CD4-positive, alpha-beta T cell (primary cell): Measurements from ENCODE around the gene OPN3. TPM values are rescaled to one million over a fixed set of nuclear protein-coding genes. Genes with fewer than 3 reads are reported as not detected.

Source experiments
- ATAC-seq: fragments of 200-7000 bp; cut with Tn5 transposase; one replicate; pipeline ENCODE4 v1.10.0; 2022; ENCODE audit warnings: mild to moderate bottlenecking; ENCODE audit not compliant: poor library complexity
- CTCF ChIA-PET: fragments of 350-600 bp; sonication (Branson Sonifier 250); formaldehyde crosslinking; loops from one replicate; lab custom pipeline; 2021; ENCODE audit warnings: antibody characterized with exemption, inconsistent platforms; lab: Charles Lee
- POLR2A ChIA-PET: fragments of 350-600 bp; sonication (Branson Sonifier 250); formaldehyde crosslinking; loops from one replicate; lab custom pipeline; 2021; ENCODE audit warnings: antibody characterized with exemption, inconsistent platforms; lab: Charles Lee
- DNase-seq, 14 experiments: peaks; one replicate each; pipeline ENCODE4 v3.0.0-alpha.2; 2013 to 2020; ENCODE audit warnings: mixed read lengths in 2 of 14
- H3K27ac ChIP-seq, 2 donors: one replicate each; pipeline versions ENCODE4 v1.5.1 to v1.7.0; 2013; ENCODE audit warnings: low read length in 2 of 2, low read depth in 1 of 2, mild to moderate bottlenecking in 1 of 2
- H3K27me3 ChIP-seq, 2 experiments: 1 replicate in 1 of 2; 2 replicates in 1 of 2; pipeline versions ENCODE4 v1.6.1 to v1.7.0; 2013; ENCODE audit warnings: low read length in 2 of 2, control low read depth in 1 of 2, mild to moderate bottlenecking in 1 of 2, moderate library complexity in 1 of 2; ENCODE audit not compliant: insufficient read depth in 2 of 2, control insufficient read depth in 1 of 2
- H3K36me3 ChIP-seq: one replicate; pipeline ENCODE4 v1.6.1; 2013; ENCODE audit warnings: low read length, control low read depth; ENCODE audit not compliant: insufficient read depth
- H3K4me1 ChIP-seq: one replicate; pipeline ENCODE4 v1.6.1; 2013; ENCODE audit warnings: low read length, control low read depth; ENCODE audit not compliant: insufficient read depth
- H3K4me3 ChIP-seq: one replicate; pipeline ENCODE4 v1.5.1; 2013; ENCODE audit warnings: mild to moderate bottlenecking, low read length, moderate library complexity
- H3K9me3 ChIP-seq, 2 experiments: 1 replicate in 1 of 2; 2 replicates in 1 of 2; pipeline versions ENCODE4 v1.6.1 to v1.7.0; 2013; ENCODE audit warnings: low read length in 2 of 2, mild to moderate bottlenecking in 2 of 2, control low read depth in 1 of 2, moderate library complexity in 1 of 2; ENCODE audit not compliant: control insufficient read depth in 1 of 2, insufficient read depth in 1 of 2
- H3K27ac Mint-ChIP-seq: one replicate; pipeline ENCODE4 v1.8.0; 2020; ENCODE audit warnings: mixed read lengths
- H3K27me3 Mint-ChIP-seq: one replicate; pipeline ENCODE4 v1.8.0; 2021; ENCODE audit warnings: mixed read lengths
- H3K36me3 Mint-ChIP-seq: one replicate; pipeline ENCODE4 v1.8.0; 2021; ENCODE audit warnings: low read depth, mixed read lengths
- H3K4me1 Mint-ChIP-seq: one replicate; pipeline ENCODE4 v1.8.0; 2021; ENCODE audit warnings: low read depth, mixed read lengths
- H3K4me3 Mint-ChIP-seq: one replicate; pipeline ENCODE4 v1.8.0; 2020; ENCODE audit warnings: mild to moderate bottlenecking, mixed read lengths
- H3K9me3 Mint-ChIP-seq: one replicate; pipeline ENCODE4 v1.8.0; 2020; ENCODE audit warnings: mixed read lengths
- CTCF ChIP-seq: fragments of 200-600 bp; IDR thresholded peaks from one replicate; pipeline ENCODE4 v1.8.0; 2022; ENCODE audit warnings: antibody characterized with exemption, mild to moderate bottlenecking
- intact Hi-C, 2 experiments: fragments of 100-400 bp; cut with DNase I in 1 of 2; cut with micrococcal nuclease in 1 of 2; formaldehyde crosslinking; loops; one replicate each; pipeline versions ENCODE4 v1.15.1 to v1.9.0; 2023 to 2025; cut with DNase I, micrococcal nuclease
- total RNA-seq, 174 experiments: library from RNA in 2 of 174; stranded (reverse) in 2 of 174; gene quantifications; one replicate each; pipeline ENCODE4 v1.2.3 and lab custom pipeline; 2021 to 2026

The OPN3 gene
- total RNA-seq, 2 experiments from 2014 or later = 1.9 to 2.3 TPM

- Histone ChIP-seq H3K36me3 (no peaks in the 10 kb centered on the region), H3K27me3 (no peaks in the 10 kb centered on the region), H3K4me3 (no peak overlapping the region), H3K27ac (no peak overlapping the region), H3K4me1 (no peaks in the 10 kb centered on the region), H3K9me3 (no peaks in the 10 kb centered on the region)
- ATAC-seq (no peak), DNase-seq (no peak)
- ChIA-PET CTCF (no interaction called here), POLR2A (no interaction called here)
- no peak for TF ChIP-seq CTCF
- Mint-ChIP-seq H3K27ac (no peak overlapping the region), H3K36me3 (peaks cover 23% of the 10 kb centered on the region), H3K27me3 (no peaks in the 10 kb centered on the region), H3K9me3 (no peaks in the 10 kb centered on the region), H3K4me3 (no peak overlapping the region), H3K4me1 (no peaks in the 10 kb centered on the region)
- intact Hi-C loops = no loop called here
Observed at GRCh38 chr1:241591736-241592135, 48.4 kb downstream of the OPN3 start.

- DNase-seq (peak in 2 of 14 experiments; percentile 28 to 66), ATAC-seq (no peak)
- Mint-ChIP-seq H3K4me3 (no peak overlapping the region), H3K9me3 (no peaks in the 10 kb centered on the region), H3K36me3 (peaks cover 22% of the 10 kb centered on the region), H3K27me3 (no peaks in the 10 kb centered on the region), H3K4me1 (no peaks in the 10 kb centered on the region), H3K27ac (no peak overlapping the region)
- H3K9me3 ChIP-seq = no peaks in the 10 kb centered on the region
- intact Hi-C loops = no loop called here
- no peak for TF ChIP-seq CTCF
- CTCF ChIA-PET = no interaction called here
- POLR2A ChIA-PET = no interaction called here
- H3K4me1 ChIP-seq = no peaks in the 10 kb centered on the region
- no peak overlapping the region for H3K27ac ChIP-seq
- H3K4me3 ChIP-seq = no peak overlapping the region
- no peaks in the 10 kb centered on the region for H3K27me3 ChIP-seq
- no peaks in the 10 kb centered on the region for H3K36me3 ChIP-seq
Observed at GRCh38 chr1:241591317-241591716, 48.9 kb downstream of the OPN3 start.

GRCh38 chr1:241590719-241591118 lies 49.5 kb downstream of the OPN3 start:
- H3K9me3 Mint-ChIP-seq = no peaks in the 10 kb centered on the region
- CTCF ChIA-PET = no interaction called here
- Histone ChIP-seq H3K27ac (no peak overlapping the region), H3K27me3 (no peaks in the 10 kb centered on the region), H3K4me3 (no peak overlapping the region), H3K9me3 (no peaks in the 10 kb centered on the region), H3K4me1 (no peaks in the 10 kb centered on the region), H3K36me3 (no peaks in the 10 kb centered on the region)
- no peak overlapping the region for H3K27ac Mint-ChIP-seq
- no peaks in the 10 kb centered on the region for H3K27me3 Mint-ChIP-seq
- no peak overlapping the region for H3K4me3 Mint-ChIP-seq
- ATAC-seq (no peak), DNase-seq (no peak)
- intact Hi-C loops = no loop called here
- H3K36me3 Mint-ChIP-seq = peaks cover 19% of the 10 kb centered on the region
- TF ChIP-seq CTCF = no peak
- no peaks in the 10 kb centered on the region for H3K4me1 Mint-ChIP-seq
- POLR2A ChIA-PET = no interaction called here
